GM23338 (cell line): ENCODE results near the gene KMT2E. TPM values are rescaled to one million over a fixed set of nuclear protein-coding genes. Genes with fewer than 3 reads are reported as not detected.

Experiments used
- ATAC-seq: fragments of 200-7000 bp; cut with Tn5 transposase; 3 replicates; pipeline ENCODE4 v1.9.1; 2020
- DNase-seq: peaks from one replicate; pipeline ENCODE4 v3.0.0-alpha.2; 2015; ENCODE audit warnings: low spot score
- H2AFZ ChIP-seq: fragments of 200-600 bp; sonication (generic); 2 replicates; pipeline ENCODE4 v1.8.0; 2016; ENCODE audit warnings: antibody characterized with exemption, mild to moderate bottlenecking, moderate library complexity
- H3F3A ChIP-seq: fragments of 200-600 bp; sonication (generic); replicated peaks from 2 replicates; pipeline ENCODE4 v1.8.0; 2017; ENCODE audit warnings: antibody characterized with exemption, mixed run types, low read depth
- H3K27ac ChIP-seq: fragments of 200-600 bp; sonication (generic); 2 replicates; pipeline ENCODE4 v1.6.1; 2016; ENCODE audit warnings: low read depth
- H3K27me3 ChIP-seq: fragments of 200-600 bp; sonication (generic); 2 replicates; pipeline ENCODE4 v1.8.0; 2016; ENCODE audit warnings: mild to moderate bottlenecking, mixed run types, moderate library complexity; ENCODE audit not compliant: insufficient read depth
- H3K36me3 ChIP-seq: fragments of 200-600 bp; sonication (generic); 2 replicates; pipeline ENCODE4 v1.8.0; 2016; ENCODE audit warnings: mild to moderate bottlenecking; ENCODE audit not compliant: insufficient read depth
- H3K4me1 ChIP-seq: fragments of 200-600 bp; sonication (generic); 2 replicates; pipeline ENCODE4 v1.8.0; 2016; ENCODE audit warnings: mild to moderate bottlenecking, moderate library complexity; ENCODE audit not compliant: insufficient read depth
- H3K4me2 ChIP-seq: fragments of 200-600 bp; sonication (generic); 2 replicates; pipeline ENCODE4 v1.7.1; 2017; ENCODE audit warnings: mixed run types
- H3K4me3 ChIP-seq: fragments of 200-600 bp; sonication (generic); 2 replicates; pipeline ENCODE4 v1.6.1; 2016; ENCODE audit warnings: mixed run types
- H3K79me2 ChIP-seq: fragments of 200-600 bp; sonication (generic); replicated peaks from 2 replicates; pipeline ENCODE4 v1.8.0; 2017; ENCODE audit warnings: mild to moderate bottlenecking; ENCODE audit not compliant: insufficient read depth
- H3K9me2 ChIP-seq: fragments of 200-600 bp; sonication (generic); 2 replicates; pipeline ENCODE4 v1.8.0; 2017; ENCODE audit not compliant: insufficient read depth
- H4K20me1 ChIP-seq: fragments of 200-600 bp; sonication (generic); replicated peaks from 2 replicates; pipeline ENCODE4 v1.8.0; 2017; ENCODE audit warnings: mild to moderate bottlenecking; ENCODE audit not compliant: insufficient read depth
- H3K27ac Mint-ChIP-seq: 2 replicates; pipeline ENCODE4 v1.8.0; 2020; ENCODE audit warnings: inconsistent platforms, mild to moderate bottlenecking, moderate library complexity, mixed read lengths
- H3K27me3 Mint-ChIP-seq: 3 replicates; pipeline ENCODE4 v1.8.0; 2022; ENCODE audit warnings: low read depth, mild to moderate bottlenecking, moderate library complexity, mixed read lengths, inconsistent platforms; ENCODE audit not compliant: insufficient read depth, poor library complexity
- H3K36me3 Mint-ChIP-seq: 3 replicates; pipeline ENCODE4 v1.8.0; 2021; ENCODE audit warnings: low read depth, mild to moderate bottlenecking, inconsistent platforms, moderate library complexity, mixed read lengths
- H3K4me1 Mint-ChIP-seq: 3 replicates; pipeline ENCODE4 v1.8.0; 2020; ENCODE audit warnings: mild to moderate bottlenecking, inconsistent platforms, mixed read lengths
- H3K4me3 Mint-ChIP-seq: 3 replicates; pipeline ENCODE4 v1.8.0; 2021; ENCODE audit warnings: moderate library complexity, mild to moderate bottlenecking, inconsistent platforms, mixed read lengths
- H3K9me3 Mint-ChIP-seq: 3 replicates; pipeline ENCODE4 v1.8.0; 2020; ENCODE audit warnings: moderate library complexity, mild to moderate bottlenecking, inconsistent platforms, mixed read lengths
- CREB1 ChIP-seq: fragments of 250-450 bp; sonication (Bioruptor Pico); IDR thresholded peaks from 2 replicates; pipeline ENCODE4 v1.5.0; 2020; ENCODE audit warnings: low read depth, mild to moderate bottlenecking, moderate library complexity
- EZH2 ChIP-seq: fragments of 200-600 bp; sonication (generic); IDR thresholded peaks from one replicate; pipeline ENCODE4 v1.8.0; 2017; ENCODE audit warnings: antibody characterized with exemption, mild to moderate bottlenecking, low read depth; ENCODE audit not compliant: unreplicated experiment
- EZH2phosphoT487 ChIP-seq: fragments of 200-600 bp; sonication (generic); IDR thresholded peaks from one replicate; pipeline ENCODE4 v1.8.1; 2018; ENCODE audit warnings: antibody characterized with exemption; ENCODE audit not compliant: unreplicated experiment
- JUNB ChIP-seq: IDR thresholded peaks from one replicate; pipeline ENCODE4 v1.6.1; 2016; ENCODE audit warnings: antibody characterized with exemption; ENCODE audit not compliant: unreplicated experiment
- NANOG ChIP-seq: IDR thresholded peaks from 2 replicates; pipeline ENCODE4 v1.6.1; 2016; ENCODE audit warnings: antibody characterized with exemption, borderline replicate concordance
- POLR2AphosphoS5 ChIP-seq: IDR thresholded peaks from 2 replicates; pipeline ENCODE4 v1.6.1; 2016; ENCODE audit warnings: antibody characterized with exemption, low read depth
- ZNF331 ChIP-seq: fragments of 250-450 bp; sonication (Bioruptor Pico); IDR thresholded peaks from 2 replicates; pipeline ENCODE4 v1.5.0; 2020; ENCODE audit warnings: low read depth, mild to moderate bottlenecking, moderate library complexity
- polyA plus RNA-seq: library from polyadenylated mRNA; unstranded; fragments of >200 nt; fragmentation: Nextera tagmentation; extraction: Ambion mirVana; gene quantifications from 2 replicates; pipeline ENCODE4 v1.2.1, GENCODE V29; 2016
- total RNA-seq: library from RNA; depleted of rRNA; stranded (reverse); fragments of >200 nt; shearing (Covaris generic); gene quantifications from 2 replicates; pipeline ENCODE4 v1.2.3, GENCODE V29; 2014
- TF ChIP-seq, protein P1 (sequence below): fragments of 250-450 bp; sonication (Bioruptor Pico); IDR thresholded peaks from 2 replicates; pipeline ENCODE4 v1.5.0; 2020; ENCODE audit warnings: mild to moderate bottlenecking, moderate library complexity
- TF ChIP-seq, protein P2 (sequence below): IDR thresholded peaks from 2 replicates; pipeline ENCODE4 v1.6.1; 2016; ENCODE audit warnings: antibody characterized with exemption
- TF ChIP-seq, protein P3 (sequence below), 2 experiments: fragments of 200-600 bp in 1 of 2; sonication (generic) in 1 of 2; conservative IDR thresholded peaks; 2 replicates each; pipeline versions ENCODE4 v1.5.1 to v1.6.1; 2016 to 2017; ENCODE audit warnings: antibody characterized with exemption in 2 of 2, low read depth in 2 of 2, mild to moderate bottlenecking in 2 of 2, moderate library complexity in 1 of 2

KMT2E gene
- total and polyA plus RNA-seq, 2 experiments from 2014 or later: 50.2 to 70.9 TPM

DNA sequence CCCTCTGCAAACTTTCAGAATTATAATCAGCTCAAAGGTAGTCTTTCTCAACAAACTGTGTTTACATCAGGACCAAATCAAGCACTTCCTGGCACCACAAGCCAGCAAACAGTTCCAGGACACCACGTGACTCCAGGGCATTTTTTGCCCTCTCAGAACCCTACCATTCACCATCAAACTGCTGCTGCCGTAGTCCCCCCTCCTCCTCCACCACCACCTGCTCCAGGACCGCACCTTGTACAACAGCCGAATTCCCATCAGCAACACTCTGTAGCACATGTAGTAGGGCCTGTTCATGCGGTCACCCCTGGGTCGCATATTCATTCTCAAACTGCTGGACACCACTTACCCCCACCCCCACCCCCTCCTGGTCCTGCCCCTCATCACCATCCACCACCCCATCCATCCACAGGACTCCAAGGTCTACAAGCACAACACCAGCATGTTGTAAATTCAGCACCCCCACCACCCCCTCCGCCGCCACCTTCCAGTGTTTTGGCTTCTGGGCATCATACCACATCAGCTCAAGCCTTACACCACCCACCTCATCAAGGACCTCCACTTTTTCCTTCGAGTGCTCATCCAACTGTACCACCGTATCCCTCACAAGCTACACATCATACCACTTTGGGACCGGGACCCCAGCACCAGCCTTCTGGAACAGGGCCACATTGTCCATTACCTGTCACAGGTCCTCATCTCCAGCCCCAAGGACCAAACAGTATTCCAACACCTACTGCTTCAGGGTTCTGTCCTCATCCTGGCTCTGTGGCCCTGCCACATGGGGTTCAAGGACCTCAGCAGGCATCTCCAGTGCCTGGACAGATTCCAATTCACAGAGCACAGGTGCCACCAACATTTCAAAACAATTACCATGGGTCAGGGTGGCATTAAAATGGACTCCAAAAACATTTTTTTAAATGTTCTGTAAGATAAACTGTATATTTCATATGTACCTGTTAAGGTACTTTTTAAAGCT is 98.7 kb downstream of the KMT2E start (continued):
- TF ChIP-seq, protein P1, sequence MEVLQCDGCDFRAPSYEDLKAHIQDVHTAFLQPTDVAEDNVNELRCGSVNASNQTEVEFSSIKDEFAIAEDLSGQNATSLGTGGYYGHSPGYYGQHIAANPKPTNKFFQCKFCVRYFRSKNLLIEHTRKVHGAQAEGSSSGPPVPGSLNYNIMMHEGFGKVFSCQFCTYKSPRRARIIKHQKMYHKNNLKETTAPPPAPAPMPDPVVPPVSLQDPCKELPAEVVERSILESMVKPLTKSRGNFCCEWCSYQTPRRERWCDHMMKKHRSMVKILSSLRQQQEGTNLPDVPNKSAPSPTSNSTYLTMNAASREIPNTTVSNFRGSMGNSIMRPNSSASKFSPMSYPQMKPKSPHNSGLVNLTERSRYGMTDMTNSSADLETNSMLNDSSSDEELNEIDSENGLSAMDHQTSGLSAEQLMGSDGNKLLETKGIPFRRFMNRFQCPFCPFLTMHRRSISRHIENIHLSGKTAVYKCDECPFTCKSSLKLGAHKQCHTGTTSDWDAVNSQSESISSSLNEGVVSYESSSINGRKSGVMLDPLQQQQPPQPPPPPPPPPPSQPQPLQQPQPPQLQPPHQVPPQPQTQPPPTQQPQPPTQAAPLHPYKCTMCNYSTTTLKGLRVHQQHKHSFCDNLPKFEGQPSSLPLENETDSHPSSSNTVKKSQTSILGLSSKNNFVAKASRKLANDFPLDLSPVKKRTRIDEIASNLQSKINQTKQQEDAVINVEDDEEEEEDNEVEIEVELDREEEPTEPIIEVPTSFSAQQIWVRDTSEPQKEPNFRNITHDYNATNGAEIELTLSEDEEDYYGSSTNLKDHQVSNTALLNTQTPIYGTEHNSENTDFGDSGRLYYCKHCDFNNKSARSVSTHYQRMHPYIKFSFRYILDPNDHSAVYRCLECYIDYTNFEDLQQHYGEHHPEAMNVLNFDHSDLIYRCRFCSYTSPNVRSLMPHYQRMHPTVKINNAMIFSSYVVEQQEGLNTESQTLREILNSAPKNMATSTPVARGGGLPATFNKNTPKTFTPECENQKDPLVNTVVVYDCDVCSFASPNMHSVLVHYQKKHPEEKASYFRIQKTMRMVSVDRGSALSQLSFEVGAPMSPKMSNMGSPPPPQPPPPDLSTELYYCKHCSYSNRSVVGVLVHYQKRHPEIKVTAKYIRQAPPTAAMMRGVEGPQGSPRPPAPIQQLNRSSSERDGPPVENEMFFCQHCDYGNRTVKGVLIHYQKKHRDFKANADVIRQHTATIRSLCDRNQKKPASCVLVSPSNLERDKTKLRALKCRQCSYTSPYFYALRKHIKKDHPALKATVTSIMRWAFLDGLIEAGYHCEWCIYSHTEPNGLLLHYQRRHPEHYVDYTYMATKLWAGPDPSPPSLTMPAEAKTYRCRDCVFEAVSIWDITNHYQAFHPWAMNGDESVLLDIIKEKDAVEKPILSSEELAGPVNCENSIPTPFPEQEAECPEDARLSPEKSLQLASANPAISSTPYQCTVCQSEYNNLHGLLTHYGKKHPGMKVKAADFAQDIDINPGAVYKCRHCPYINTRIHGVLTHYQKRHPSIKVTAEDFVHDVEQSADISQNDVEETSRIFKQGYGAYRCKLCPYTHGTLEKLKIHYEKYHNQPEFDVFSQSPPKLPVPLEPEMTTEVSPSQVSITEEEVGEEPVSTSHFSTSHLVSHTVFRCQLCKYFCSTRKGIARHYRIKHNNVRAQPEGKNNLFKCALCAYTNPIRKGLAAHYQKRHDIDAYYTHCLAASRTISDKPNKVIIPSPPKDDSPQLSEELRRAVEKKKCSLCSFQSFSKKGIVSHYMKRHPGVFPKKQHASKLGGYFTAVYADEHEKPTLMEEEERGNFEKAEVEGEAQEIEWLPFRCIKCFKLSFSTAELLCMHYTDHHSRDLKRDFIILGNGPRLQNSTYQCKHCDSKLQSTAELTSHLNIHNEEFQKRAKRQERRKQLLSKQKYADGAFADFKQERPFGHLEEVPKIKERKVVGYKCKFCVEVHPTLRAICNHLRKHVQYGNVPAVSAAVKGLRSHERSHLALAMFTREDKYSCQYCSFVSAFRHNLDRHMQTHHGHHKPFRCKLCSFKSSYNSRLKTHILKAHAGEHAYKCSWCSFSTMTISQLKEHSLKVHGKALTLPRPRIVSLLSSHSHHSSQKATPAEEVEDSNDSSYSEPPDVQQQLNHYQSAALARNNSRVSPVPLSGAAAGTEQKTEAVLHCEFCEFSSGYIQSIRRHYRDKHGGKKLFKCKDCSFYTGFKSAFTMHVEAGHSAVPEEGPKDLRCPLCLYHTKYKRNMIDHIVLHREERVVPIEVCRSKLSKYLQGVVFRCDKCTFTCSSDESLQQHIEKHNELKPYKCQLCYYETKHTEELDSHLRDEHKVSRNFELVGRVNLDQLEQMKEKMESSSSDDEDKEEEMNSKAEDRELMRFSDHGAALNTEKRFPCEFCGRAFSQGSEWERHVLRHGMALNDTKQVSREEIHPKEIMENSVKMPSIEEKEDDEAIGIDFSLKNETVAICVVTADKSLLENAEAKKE (CRISPR knock-in tag): no peak
- no peak for TF ChIP-seq CREB1 (CRISPR knock-in tag)

DNA sequence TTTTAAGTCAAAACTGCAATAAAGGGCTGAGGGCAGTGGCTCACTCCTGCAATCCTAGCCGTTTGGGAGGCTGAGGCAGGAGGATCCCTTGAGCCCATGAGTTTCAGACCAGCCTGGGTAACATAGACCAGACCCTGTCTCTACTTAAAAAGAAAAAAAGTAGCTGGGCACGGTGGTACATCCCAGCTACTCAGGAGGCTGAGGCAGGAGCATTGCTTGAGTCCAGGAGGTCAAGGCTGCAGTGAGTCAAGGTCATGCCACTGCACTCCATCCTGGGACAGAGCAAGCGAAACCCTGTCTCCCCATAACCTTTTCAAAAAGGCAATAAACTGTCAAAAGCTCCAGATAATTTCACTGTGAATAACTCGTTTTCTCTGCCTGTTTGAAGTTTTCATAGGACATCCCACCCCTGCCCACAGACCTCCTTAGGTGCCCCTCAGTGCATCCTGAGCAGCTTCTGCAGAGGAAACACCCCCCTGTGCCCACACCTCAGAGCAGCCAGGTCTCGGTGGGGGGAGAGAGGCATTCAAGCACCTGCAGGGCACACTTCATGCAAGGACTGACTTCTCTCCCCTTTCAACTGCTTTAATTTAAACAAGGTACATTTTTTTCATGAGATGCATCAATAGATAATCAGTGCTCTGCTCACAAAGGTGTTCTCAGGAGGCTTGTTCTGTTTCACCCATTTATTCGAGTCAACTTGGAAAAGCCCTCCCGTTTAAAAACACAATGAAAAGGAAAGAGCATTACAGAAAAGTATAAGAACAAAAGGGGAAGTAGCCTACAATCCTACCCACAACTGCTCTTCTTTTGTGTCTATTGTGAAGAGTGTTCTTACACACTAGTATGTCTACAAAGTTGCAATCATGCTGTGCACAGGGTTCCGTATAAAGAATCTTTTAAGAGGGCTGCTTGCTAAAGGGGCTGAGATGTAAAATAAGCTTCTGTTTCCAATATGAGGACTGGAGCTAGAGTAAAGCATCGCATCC is 104.9 kb downstream of the KMT2E start:
- Histone ChIP-seq H3K79me2 (no peaks in the 10 kb centered on the region), H4K20me1 (peaks cover 2% of the 10 kb centered on the region; the same call in 1 of the 2 replicates), H2AFZ (no peak overlapping the region), H3K4me1 (peaks cover 10% of the 10 kb centered on the region), H3K27ac (no peak overlapping the region), H3K4me3 (no peak overlapping the region), H3K36me3 (peaks cover 15% of the 10 kb centered on the region; the same call in 1 of the 2 replicates), H3K27me3 (no peaks in the 10 kb centered on the region), H3K4me2 (no peak overlapping the region), H3F3A (no peaks in the 10 kb centered on the region), H3K9me2 (no peaks in the 10 kb centered on the region)
- no peak overlapping the region for H3K4me3 Mint-ChIP-seq
- H3K27ac Mint-ChIP-seq: peak overlapping the region; percentile 46
- peaks cover 13% of the 10 kb centered on the region for H3K4me1 Mint-ChIP-seq
- H3K9me3 Mint-ChIP-seq: no peaks in the 10 kb centered on the region
- ATAC-seq (peak; percentile 63), DNase-seq (no peak)
- H3K27me3 Mint-ChIP-seq: peaks cover 4% of the 10 kb centered on the region
- H3K36me3 Mint-ChIP-seq: peaks cover 28% of the 10 kb centered on the region; the same call in 2 of the 3 replicates
- TF ChIP-seq NANOG (no peak), JUNB (no peak), POLR2AphosphoS5 (no peak), CREB1 (CRISPR knock-in tag) (no peak), EZH2phosphoT487 (no peak), EZH2 (no peak), ZNF331 (CRISPR knock-in tag) (no peak)
- TF ChIP-seq, protein P2, sequence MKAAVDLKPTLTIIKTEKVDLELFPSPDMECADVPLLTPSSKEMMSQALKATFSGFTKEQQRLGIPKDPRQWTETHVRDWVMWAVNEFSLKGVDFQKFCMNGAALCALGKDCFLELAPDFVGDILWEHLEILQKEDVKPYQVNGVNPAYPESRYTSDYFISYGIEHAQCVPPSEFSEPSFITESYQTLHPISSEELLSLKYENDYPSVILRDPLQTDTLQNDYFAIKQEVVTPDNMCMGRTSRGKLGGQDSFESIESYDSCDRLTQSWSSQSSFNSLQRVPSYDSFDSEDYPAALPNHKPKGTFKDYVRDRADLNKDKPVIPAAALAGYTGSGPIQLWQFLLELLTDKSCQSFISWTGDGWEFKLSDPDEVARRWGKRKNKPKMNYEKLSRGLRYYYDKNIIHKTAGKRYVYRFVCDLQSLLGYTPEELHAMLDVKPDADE: no peak
- TF ChIP-seq, protein P3, sequence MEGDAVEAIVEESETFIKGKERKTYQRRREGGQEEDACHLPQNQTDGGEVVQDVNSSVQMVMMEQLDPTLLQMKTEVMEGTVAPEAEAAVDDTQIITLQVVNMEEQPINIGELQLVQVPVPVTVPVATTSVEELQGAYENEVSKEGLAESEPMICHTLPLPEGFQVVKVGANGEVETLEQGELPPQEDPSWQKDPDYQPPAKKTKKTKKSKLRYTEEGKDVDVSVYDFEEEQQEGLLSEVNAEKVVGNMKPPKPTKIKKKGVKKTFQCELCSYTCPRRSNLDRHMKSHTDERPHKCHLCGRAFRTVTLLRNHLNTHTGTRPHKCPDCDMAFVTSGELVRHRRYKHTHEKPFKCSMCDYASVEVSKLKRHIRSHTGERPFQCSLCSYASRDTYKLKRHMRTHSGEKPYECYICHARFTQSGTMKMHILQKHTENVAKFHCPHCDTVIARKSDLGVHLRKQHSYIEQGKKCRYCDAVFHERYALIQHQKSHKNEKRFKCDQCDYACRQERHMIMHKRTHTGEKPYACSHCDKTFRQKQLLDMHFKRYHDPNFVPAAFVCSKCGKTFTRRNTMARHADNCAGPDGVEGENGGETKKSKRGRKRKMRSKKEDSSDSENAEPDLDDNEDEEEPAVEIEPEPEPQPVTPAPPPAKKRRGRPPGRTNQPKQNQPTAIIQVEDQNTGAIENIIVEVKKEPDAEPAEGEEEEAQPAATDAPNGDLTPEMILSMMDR (conservative IDR thresholded peaks at IDR 0.05; ENCODE audit: low read depth in 2 of 2): no peak
